Measurements from ENCODE around the gene SMC5. TPM values are rescaled to one million over a fixed set of nuclear protein-coding genes. Genes with fewer than 3 reads are reported as not detected.

The SMC5 gene
- total and polyA plus RNA-seq, 8 donors = 7.9 to 93.8 (median 14.6) TPM

- Histone ChIP-seq H3K9me3 (no peaks in the 10 kb centered on the region), H3K27ac (peak overlapping the region in 3 of 5 donors; percentile 94 to 96 (median 94)), H3K27me3 (no peaks in the 10 kb centered on the region), H3K4me1 (peaks cover 22 to 68% (median 28%) of the 10 kb centered on the region in 4 donors), H3K4me3 (peak overlapping the region in 3 of 4 donors; percentile 22 to 66 (median 25)), H3K36me3 (no peaks in the 10 kb centered on the region)
- DNase-seq = peak in 1 of 2 donors; percentile 30
- intact Hi-C loops (cut with DNase I; ENCODE audit: low total_unique reads) = no loop called here
- no peak for TF ChIP-seq CTCF (IDR thresholded peaks at IDR 0.05)
- TF ChIP-seq POLR2A (IDR thresholded peaks at IDR 0.05) = no peak
Observed at GRCh38 chr9:70255486-70255885, 3.3 kb upstream of the SMC5 start.

- no peaks in the 10 kb centered on the region for H3K9me3 ChIP-seq
- no peak for TF ChIP-seq POLR2A (IDR thresholded peaks at IDR 0.05)
- no peak for TF ChIP-seq EP300 (IDR thresholded peaks at IDR 0.05)
- no peak for TF ChIP-seq POLR2AphosphoS5 (IDR thresholded peaks at IDR 0.05)
- no peak for TF ChIP-seq CTCF (IDR thresholded peaks at IDR 0.05)
- peak in 1 of 2 donors; percentile 67 for DNase-seq
- no peaks in the 10 kb centered on the region for H3K27me3 ChIP-seq
- intact Hi-C loops (cut with DNase I; ENCODE audit: low total_unique reads) = no loop called here
- WGBS, 5 donors = 20 to 43% (median 30%) methylated on average over 7 of the region's 7 CpGs
- H3K36me3 ChIP-seq = no peaks in the 10 kb centered on the region
- peak overlapping the region; percentile 19 to 66 (median 24) for H3K4me3 ChIP-seq
- peaks cover 28 to 74% (median 35%) of the 10 kb centered on the region in 4 donors for H3K4me1 ChIP-seq
- H3K27ac ChIP-seq = peak overlapping the region in 4 of 5 donors; percentile 94 to 97 (median 95)
Observed at GRCh38 chr9:70256123-70256551, 2.6 kb upstream of the SMC5 start.

GRCh38 chr9:70257502-70257901, 1.3 kb upstream of the SMC5 start:
- no peak for TF ChIP-seq POLR2AphosphoS5 (IDR thresholded peaks at IDR 0.05)
- TF ChIP-seq EP300 (IDR thresholded peaks at IDR 0.05) = no peak
- H3K27ac ChIP-seq = peak overlapping the region; percentile 94 to 98 (median 96)
- DNase-seq = peak in 1 of 2 donors; percentile 21
- H3K27me3 ChIP-seq = no peaks in the 10 kb centered on the region
- intact Hi-C loops (cut with DNase I; ENCODE audit: low total_unique reads) = no loop called here
- peaks cover 34 to 81% (median 47%) of the 10 kb centered on the region in 4 donors for H3K4me1 ChIP-seq
- H3K4me3 ChIP-seq = peak overlapping the region; percentile 62 to 80 (median 66)
- 31 to 45% (median 38%) methylated on average over 3 of the region's 3 CpGs for WGBS, 5 donors
- no peaks in the 10 kb centered on the region for H3K9me3 ChIP-seq
- H3K36me3 ChIP-seq = peaks cover 0 to 2% (median 0%) of the 10 kb centered on the region in 4 donors

GRCh38 chr9:70257991-70258691, 637 bp upstream of the SMC5 start:
- Histone ChIP-seq H3K27ac (peak overlapping the region; percentile 94 to 98 (median 96)), H3K4me1 (peaks cover 34 to 81% (median 50%) of the 10 kb centered on the region in 4 donors), H3K4me3 (peak overlapping the region; percentile 62 to 80 (median 66)), H3K27me3 (no peaks in the 10 kb centered on the region), H3K9me3 (no peaks in the 10 kb centered on the region), H3K36me3 (peaks cover 0 to 2% (median under 1%) of the 10 kb centered on the region in 4 donors)
- peak in 1 of 2 donors; percentile 80 for DNase-seq
- WGBS, 5 donors = 4 to 6% (median 5%) methylated on average over 26 to 27 of the region's 27 CpGs
- TF ChIP-seq POLR2AphosphoS5 (IDR thresholded peaks at IDR 0.05) (no peak), POLR2A (IDR thresholded peaks at IDR 0.05) (no peak), CTCF (IDR thresholded peaks at IDR 0.05) (no peak), EP300 (IDR thresholded peaks at IDR 0.05) (no peak)
- intact Hi-C loops (cut with DNase I; ENCODE audit: low total_unique reads) = no loop called here

- no peaks in the 10 kb centered on the region for H3K27me3 ChIP-seq
- no peak for TF ChIP-seq EP300 (IDR thresholded peaks at IDR 0.05)
- no peak for TF ChIP-seq POLR2AphosphoS5 (IDR thresholded peaks at IDR 0.05)
- whole genome bisulfite sequencing, 5 donors = 1 to 2% (median 1%) methylated on average over 10 of the region's 10 CpGs
- H3K36me3 ChIP-seq = peaks cover 4 to 9% (median 5%) of the 10 kb centered on the region in 4 donors
- peak overlapping the region; percentile 94 to 98 (median 96) for H3K27ac ChIP-seq
- intact Hi-C loops (cut with DNase I; ENCODE audit: low total_unique reads) = no loop called here
- H3K4me3 ChIP-seq = peak overlapping the region; percentile 62 to 80 (median 66)
- no peaks in the 10 kb centered on the region for H3K9me3 ChIP-seq
- no peak for DNase-seq
- peaks cover 34 to 83% (median 53%) of the 10 kb centered on the region in 4 donors for H3K4me1 ChIP-seq
Observed at GRCh38 chr9:70259512-70259802, 679 bp downstream of the SMC5 start.
